GM19099 (cell line): ENCODE results near the gene RBM27.

Experiments used
- POLR2A ChIP-seq: IDR thresholded peaks from 3 replicates; pipeline ENCODE4 v1.6.1; 2011; ENCODE audit warnings: low read depth; ENCODE audit not compliant: insufficient read length; ENCODE audit errors: extremely low read depth

The RBM27 gene

DNA sequence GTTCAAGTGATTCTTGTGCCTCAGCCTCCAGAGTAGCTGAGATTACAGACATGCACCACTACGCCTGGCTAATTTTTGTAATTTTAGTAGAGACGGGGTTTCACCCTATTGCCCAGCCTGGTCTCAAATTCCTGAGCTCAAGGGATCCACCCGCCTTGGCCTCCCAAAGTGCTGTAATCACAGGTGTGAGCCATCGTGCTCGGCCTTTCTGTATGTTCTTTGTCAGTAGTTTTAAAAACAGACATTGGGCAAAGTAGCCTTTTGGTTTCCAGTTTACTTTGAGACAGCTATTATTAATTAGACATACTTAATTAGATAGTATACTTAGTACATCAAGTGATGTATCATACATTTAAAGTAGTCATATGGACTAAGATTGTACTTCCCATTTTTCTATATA, 45.2 kb downstream of the RBM27 start:
- TF ChIP-seq POLR2A: no peak

DNA sequence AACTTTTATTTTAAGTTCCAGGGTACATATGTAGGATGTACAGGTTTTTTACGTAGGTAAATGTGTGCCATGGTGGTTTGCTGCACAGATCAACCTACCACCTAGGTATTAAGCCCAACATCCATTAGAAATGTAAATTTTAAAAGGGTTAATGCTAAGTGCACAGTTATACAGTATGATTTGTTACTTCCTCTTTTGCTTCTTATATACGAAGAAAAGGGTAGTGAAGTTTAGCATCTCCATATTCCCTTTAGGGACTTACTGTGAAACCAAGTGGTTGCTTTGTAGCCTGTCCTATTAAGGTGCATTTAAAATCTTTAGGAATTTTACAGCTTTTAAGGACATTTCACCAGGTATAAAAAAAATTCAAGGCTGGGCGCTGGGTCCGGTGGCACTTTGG, 46.4 kb downstream of the RBM27 start:
- no peak for TF ChIP-seq POLR2A
